Measurements from ENCODE around the gene MPP2.

DNA sequence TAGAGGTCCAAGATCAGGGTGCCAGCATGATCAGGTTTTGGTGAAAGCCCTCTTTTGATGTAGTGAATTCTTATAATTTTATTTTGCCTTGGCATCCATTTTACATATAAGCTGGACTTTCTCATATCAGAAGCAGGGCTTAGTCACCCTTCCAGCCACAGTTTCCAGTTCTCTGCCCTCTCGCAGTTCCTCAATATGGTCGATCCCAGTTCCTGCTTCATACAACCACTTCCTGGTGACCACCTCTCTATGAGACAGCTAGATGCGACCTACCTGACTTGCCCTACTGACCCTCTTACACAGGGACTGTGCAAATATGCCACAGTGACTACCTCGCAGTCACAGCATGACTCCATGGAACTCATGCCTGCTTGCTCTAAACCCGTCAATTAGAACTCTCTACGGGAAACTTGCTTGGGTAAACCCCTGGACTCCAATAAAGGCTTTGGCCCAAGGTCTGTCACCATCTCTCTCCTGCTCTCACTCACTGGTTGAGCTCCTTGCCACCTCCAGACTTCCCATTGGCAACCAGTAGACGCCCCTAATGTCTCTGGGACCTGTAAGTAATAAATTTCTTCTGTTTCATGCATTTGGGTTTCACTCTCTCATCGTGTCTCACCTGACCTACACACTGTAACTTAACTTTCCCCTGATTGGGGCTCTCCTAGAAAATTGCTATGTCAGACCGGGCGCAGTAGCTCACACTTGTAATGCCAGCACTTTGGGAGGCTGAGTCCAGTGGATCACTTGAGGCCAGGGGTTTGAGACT, 38.9 kb downstream of the MPP2 start:
- no peak for TF ChIP-seq CTCF (IDR thresholded peaks at IDR 0.05)
- no peak for TF ChIP-seq POLR2A (IDR thresholded peaks at IDR 0.05)
